Measurements from ENCODE around the gene POLD4.

Gene POLD4

DNA sequence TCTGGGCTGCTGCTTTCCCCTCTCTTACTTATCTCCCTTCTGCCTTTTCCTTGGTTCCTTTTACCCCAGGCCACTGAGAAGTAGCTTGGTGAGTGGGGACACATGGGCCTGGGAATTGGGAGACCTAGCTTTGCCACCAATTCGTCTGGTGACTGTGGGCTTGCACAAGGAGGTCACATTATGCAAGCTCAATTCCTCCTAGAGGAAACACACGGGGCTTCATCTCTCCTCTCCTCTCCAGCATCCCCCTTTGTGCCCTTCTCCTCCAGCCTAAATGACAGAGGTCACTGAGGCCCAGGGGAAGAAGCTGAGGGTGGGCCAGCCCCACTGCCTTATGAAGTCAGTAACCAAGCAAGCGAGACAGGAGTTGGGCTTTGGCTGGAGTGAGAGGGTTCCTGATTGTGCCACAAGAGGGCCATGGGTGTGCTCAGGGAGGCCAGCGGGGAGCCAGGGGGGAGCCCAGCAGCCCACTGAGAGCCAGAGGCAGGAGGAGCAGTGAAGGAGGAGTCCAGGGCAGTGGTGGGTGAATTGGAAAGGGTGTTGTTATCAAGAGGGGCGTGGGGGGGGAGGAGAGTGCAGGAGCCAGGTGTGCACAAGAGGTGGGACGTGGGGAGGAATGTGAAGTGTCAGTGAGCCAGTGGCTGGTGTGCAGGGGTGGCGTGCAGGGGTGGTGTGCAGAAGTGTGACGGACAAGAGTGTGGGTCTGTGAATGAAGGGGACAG is 18.0 kb upstream of the POLD4 start:
- DNase-seq = peak in 1 of 14 donors; percentile 22

DNA sequence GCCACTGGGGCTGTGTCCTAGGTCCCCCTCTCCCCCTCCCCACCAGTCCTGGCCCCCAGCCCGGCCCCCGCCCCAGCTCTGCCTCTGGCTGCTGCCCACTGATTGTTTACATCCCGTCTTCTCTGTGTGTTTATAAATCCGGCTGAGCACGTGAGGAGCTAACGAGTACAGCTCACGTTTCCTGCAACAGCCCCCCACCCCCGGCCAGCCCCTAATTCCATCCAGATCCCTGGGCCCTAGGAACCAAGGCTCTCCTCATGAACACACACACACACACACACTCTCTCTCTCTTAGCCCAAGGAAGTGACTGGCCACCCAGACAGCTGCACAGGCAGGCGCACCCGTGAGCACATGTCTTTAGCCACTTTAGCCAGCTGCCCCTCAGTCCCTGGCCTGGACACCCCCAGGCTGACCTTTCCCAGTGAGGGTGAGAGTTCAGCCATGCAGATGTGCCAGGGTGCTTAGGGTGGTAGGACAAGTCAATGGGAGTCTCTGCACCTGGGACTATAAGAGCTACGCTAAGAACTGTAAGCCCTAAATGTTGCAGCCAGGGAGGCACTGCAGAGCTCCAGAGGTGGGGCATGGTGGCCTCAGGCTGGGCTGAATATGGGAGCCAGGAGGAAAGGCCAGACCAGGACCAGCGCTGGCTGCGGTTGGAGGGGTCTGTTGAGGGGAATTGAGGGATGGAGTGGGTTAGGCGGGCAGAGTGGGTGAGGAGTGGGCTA is 17.2 kb upstream of the POLD4 start:
- no peak for DNase-seq

DNA sequence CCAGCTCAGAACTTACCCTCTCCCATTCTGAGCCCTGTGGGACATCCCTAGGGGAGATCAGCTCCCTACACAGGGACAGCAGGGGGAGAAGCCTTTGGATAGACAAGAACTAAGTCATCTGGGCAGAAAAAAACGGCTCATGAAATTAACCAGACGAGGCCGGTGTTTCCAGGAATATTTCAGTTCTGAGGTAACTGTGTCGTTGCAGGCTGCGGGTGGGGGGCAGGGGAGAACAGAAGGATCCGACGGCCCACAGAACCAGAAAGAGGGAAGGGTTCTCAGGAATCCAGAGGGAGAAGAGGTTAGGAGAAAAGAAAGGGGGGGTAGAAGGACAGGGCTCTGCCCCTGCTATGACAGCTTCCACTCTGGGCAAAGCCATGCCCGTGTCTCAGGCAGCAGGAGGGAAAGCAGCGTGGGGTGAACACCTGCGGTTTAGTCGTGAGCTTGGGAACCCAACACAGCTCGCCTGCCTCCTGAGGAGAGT is 16.5 kb upstream of the POLD4 start:
- DNase-seq = no peak

DNA sequence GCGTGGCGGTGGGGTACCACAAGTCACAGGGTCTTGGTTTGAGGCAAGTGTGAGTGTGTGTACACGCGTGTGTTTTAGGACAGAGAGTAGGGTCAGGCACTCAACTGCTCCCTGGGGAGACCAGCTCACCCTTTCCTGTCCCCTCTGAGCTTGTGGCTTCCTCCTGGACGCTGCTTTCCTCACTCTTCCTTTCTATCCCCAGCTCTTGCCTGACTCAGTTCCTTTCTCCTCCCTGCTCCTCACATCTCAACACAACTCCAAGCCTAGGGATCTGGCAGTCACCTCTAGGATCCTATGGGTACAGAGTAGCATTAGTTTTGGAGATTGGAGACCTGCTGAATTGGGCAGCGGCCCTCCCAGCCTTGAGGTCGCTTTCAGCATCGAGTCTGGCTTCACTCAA is 15.9 kb upstream of the POLD4 start:
- no peak for DNase-seq

DNA sequence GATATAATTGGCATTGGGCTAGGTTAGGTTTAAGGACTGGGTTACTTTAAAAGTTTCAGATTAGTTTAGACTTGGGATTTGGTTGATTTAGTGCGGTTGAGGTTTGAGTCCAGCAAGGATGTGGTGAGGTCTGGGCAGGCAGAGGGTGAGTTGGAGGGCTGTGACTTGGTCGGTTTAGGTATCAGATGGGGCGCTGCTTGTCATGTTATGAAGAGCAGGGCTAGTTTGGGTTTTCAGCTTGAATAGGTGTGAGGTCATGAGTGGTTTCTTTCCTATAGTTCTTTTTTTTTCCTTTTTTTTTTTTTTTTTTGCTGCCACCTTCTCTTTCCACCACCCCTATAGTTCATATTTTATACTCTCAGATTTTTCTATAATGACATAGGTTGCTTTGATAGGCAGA is 15.3 kb upstream of the POLD4 start:
- DNase-seq = no peak

DNA sequence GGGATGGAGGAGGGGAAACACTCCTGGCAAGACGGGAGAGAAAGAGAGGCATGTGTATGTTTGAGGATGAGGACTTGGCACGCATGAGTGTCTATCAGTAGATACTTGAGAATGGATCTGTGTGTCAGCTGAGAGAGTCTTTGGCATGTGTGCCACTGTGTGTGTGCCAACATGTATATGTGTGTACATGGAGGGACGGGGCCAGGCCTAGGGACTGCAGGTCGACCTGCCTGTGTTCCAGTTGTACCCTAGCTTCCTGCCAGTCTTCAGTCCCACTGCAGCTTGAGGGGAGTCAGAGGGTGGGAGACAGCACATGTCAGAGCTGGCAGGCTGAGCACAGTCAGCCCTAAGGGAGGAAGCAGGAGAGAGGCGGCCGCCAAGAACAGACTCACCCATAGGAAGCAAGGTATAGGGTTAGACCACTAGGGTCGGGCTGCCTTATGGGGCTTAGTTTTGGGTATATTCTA is 14.4 kb upstream of the POLD4 start:
- DNase-seq = no peak

DNA sequence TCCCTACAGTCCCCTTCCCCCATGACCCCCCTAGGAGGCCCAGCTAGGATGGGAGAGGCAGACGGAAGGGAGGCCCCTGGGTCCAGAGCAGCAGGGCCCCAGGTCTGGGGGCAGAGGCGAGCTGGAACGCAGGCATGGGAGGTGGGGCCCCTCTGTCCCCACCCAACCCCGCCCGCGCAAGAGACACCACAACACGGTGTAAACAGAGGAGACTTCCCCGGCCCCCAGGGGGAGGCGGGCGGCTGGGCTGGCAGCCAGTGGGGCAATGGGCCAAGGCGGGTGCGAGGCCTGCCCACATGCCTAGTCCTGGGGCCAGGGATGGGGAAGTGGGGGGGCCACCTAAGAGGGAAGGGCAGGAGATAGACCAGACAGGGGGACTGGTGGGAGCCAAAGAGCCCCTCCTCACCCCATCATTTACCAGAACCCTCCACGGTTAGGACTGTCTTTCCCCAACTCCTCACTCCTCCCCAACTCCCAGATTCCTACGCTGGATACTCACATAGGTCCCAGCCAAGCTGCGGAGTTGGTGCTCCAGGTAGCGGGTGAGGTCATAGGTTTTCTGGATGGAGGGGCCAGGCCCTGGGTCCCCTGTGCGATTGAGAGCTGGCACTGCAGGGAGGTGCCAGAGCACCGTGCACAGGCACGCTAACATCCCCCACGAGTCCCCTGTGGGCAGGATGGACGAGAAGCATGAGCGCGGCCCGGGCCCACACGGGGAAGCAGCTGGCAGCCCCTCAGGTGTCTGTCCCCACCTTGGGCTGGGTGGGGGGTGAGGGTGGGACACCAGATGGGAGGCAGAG is 13.8 kb upstream of the POLD4 start:
- DNase-seq = no peak

DNA sequence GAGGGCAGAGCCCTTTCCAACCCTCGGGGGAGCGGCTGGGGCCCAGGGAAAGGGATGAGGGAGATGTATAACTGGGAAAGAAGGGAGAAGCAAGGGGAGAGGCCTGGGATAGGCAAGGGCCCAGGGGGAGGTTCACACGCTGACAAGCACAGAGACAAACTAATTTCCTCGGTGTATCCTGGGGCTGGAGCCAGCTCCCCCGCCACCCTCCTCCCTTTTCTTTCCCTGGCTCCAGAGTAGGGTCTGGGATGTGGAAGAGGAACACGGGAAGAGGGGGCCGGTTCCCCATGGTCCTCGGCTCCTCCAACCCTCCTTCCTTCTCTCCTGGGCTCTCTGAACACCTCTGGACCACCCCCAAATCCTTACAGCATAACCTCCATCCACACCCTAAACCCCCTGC is 13.2 kb upstream of the POLD4 start:
- no peak for DNase-seq

DNA sequence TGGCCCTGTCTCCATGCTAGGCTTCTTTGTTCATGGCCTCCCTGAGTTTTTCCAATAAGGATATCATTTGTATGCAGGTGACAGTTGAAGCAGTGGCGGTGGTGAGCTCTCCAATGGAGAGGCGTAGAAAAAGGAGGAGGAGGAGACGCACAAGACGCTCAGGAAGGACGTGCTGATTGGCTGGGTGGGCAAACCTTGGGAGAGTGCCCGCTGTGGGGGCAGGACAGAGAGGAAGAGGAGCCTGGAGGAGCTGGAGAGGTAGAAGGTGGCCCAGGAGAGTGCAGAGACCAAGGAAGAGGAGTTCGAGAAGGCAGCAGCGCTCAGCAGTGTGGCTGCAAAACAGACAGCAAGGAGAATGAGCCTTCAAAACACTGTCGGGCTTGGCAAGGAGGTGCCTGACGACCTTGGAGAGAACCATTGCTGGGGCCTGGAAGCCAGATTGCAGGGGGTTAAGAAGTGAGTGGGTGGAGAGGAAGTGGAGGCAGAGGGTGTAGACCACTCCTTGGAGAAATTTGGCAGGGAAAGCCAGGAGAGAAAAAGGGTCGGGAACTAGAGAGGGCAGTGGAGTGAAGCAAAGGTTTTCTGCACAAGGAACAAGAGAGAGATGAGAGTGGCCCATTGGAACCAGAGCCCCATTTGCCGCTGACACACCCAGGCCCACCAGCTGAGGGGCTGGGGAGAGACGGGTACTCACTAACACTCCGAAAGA is 12.5 kb upstream of the POLD4 start:
- DNase-seq = no peak

DNA sequence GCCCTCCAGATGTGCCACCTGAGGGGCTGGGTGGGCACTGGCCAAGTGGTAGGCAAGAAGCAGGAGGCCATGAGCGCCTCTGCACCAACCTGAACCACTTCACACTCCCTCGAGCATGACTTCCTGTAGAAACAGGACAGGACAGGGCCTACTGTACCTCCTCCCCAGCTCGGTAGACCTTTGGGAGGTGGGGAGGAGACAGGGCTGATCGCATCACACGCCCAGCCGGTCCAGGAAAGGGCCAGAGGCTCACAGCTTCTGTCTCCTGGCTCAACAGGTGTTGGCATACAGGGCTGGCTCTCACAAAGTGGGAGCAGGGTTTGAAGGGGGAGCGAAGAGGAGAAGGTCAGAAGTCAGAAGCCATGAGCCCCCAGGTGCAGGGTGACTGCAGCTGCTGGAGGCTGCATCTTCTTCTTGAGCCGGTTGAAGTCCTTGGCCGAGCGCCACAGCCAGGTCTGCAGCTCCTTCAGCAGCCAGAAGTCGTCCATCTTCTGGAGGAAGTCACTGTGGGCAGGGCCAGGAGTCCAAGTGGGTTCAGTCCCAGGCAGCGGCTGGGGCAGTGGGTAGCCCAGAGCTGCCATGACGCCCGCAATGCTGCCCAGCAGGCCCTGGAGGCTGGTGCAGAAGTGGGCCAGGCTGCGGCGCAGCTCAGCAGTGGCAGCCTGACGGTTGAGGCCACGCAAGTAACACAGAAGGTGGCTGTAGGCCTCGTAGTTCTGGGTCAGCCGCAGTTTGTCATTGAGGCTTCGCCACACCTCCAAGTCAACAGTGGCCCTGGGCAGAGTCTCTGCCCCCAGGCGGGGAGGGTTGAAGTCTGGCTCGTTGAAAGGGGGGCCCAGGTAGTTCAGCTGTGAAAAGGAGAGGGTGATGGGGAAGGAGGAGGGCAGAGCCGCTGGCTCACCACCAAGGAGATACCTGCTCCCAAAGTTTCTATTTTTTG is 11.7 kb upstream of the POLD4 start:
- DNase-seq = no peak

DNA sequence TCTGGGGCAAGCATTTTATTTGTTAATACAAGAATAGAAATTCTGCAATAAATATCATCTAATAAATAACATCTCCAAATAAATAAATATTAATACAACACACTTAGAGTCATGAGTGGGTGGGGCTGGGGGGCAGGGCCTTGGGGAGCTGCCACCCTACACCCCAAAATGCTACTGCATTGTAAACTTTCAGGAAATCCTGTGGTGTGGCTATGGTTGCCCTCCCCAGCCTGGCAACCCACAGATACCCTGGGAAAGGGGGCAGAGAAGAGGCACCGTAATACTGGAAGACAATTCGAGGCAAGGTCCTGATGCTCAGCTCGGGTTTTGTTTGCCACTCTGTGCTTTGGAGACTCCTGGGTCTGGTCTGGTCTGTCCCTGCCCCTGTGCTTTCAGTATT is 10.8 kb upstream of the POLD4 start:
- no peak for DNase-seq

DNA sequence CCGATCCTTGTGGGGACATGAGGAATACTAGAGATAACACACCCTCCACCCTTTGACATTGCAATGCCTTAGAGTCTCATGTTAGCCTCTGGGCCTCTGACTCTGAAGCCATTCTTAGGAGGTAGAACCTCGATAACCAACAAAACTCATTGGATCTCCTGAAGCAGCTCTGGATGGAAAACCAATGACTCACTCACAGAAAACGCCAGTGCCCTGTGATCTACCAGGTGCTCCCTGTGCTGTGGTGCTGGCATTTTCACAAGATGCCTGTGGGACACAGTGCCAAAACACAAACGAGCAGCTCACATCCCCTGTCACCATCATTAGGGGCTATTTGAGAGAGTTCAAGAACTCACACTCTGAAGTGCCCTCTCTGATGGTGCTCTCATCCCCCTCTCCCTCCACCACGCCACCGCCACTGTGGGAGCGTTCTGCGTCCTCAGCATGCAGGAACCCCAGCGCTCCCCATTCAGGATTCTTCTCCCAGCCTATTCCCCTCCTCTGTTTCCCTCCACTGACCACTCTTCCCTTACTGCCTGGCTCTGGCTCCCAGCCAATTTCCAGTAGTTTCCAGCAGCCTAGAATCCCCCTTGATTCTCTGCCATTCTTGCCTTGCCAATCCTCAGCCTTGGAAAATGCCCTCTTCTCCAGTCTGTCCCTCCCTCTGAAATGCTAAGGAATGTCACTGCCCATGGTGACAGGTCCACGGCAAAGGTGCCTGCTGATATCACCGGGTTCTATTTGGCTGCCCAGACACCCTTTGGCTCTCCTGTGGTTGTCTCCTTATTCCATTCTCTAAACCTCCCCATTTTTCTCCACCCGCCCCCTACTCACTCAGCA is 4.7 kb upstream of the POLD4 start:
- no peak for DNase-seq

DNA sequence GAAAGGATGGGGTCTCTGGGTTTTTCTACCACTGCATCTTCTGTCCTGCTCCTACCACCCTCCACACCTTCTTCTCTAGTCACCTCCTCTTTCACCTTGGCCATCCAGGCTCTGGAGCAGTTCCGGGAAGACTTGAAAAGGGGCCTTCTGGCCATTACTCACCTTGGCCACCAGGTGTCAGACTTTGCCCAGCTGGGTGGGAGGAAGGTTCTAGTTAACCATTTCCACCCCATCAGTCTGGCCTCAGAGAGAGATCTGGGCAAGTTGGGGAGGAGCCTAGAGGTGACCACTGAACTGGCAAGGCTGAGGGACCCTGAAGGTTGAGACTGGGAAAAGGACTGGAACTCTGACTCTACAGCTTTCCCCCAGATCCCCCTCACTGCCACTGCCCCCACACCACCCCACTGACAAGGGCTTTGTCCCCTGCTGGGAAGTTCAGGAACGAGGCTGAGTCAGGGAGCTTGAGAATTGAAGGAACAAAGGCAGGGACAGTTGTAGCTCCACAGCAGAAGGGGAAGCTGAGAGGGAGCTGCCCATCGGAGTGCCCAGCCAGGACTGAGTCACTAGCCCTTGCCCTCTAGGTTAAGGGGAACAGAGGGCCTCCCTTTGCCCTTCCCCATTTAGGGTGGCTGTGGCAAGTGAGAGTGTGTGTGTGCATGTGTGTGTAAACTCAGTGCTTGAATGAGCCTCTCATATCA is 3.7 kb upstream of the POLD4 start:
- DNase-seq = peak in 9 of 14 donors; percentile 35 to 83 (median 59)

DNA sequence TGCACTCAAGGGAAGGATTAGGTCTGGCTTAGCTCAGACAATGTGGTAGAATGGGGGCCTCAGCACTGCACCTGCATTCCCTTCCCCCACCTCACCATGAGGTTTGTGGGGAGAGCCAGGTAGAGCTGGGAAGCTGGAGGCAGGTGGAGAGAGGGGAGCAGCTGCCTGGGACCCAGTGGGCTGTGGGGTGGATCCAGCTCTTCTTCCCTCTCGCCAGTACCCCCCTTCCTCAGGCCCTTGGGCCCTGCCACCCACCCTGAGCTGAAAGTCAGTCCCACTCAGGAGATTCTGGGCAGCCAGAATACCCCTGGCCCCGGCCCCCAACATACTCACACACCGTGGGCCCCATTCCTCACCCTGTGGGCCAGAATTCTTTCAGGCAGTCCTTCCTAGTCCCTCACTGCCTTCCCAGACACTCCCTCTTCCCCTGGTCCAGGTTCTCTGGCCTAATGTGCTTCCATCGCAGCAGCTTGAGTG is 3.1 kb upstream of the POLD4 start:
- DNase-seq = no peak

DNA sequence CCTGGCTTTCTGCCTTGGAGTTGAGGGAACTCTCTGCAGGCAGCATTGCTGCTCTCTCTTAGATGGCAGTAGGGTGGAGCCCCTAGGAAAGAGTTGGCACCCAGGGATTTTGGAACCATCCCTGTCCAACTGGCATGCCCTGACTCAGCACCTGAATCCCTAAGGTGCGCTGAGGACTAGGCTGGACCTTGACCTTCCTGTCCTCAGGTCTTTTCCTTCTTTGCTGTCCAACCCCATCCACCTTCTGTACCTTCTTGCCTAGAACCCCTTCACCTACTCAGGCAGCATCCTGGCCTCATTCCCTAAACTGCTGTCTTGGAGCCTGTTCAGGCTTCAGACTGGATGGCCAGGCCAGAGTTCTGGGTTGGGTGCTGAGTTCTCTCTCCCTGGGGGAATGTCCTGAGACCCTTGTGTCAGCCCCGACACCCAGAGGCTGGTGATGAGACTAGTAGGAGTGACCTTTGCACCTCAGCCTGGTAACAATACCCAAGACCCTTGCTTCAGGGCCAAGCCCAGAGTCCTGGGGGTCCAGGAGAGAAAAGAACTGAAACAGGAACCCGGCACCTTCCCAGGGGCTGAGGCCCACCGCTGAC is 2.5 kb upstream of the POLD4 start:
- DNase-seq = no peak

DNA sequence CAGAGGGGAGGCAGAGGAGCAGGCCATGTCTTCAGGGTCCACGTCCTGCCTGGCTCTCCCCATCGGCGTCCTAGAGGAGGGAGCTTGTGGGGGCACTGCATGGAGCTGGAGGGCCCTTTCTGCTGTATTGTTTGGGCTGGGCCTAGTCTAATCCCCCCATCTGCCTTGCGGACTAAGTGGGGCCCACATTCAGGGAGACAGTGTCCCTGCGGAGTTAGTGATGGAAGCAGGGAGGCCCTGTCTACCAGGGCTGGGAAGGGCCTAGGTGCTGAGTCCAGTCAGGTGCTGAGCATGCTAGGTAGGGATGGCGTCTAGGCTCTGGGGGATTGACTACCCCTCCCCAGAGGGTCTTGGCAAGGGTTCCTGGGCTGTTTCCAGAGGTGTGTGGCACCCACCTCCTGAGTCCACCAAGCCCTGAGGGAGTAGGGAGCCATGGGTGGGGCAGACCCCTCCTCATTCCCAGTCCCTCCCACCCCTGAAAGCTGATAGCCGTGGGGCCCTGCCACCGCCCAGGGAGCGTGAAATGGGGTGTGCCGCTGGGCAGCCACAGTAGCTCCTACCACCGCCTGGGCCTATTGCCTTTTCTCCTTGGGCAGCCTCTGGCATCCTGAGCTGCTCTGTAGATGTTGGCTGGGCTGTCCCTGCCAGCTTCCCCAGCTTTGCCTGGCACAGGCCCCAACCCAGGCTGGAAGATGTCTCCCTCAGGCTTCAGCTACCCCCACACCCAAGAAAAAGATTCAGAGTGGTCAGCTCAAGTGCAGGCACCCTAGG is 1.9 kb upstream of the POLD4 start:
- peak in 3 of 14 donors; percentile 20 to 44 (median 31) for DNase-seq

DNA sequence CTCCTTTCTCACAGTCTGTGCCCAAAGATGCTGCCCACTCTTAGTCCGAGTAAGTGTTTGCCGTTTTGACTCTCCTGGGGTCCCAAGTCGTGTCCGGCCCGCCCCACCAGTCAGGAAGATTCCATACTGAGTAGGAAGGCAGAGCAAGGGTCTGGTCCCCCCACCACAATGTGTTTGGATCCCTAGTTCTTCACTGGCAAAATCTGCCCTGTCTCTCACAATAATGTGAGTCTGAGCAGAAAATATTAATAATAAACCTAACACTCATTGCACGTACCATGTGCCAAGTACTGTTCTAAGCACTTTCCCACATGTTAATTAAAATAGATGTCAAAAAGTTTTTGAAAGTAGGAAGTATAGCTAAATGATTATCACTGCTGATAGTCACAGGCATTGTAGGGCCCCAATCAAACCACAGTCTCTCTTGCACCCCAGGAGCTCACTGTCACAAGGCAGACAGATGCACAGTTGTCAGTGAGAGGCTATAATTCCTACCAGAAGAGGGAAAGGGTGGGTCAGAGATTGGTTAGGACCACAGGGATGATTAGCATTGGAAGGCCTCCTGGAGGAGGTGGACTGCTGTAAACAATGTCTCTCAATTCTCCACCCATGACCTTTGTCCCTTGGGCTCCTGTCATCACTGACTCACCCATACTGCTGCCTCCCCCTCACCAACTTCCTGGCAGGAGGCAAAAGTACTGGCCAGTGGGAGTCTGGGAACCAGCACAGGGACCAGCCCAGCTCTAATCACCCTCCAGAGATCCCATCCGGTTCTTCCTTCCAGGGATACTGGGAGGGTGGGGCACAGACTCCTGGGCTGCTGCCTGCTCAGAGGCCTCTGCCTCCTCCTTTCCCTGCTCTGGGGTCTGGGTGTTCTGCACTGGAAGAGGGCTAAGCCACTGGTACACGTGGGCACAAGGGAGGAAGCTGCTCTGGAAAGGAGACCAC is 1.0 kb upstream of the POLD4 start:
- peak in 2 of 14 donors; percentile 29 to 76 for DNase-seq
